ENCODE measurements around the gene DNAJC7.
A peak's percentile ranks its signal among the peaks of the same experiment; 100 is the strongest.
"Not testable (repeated sequence)": the region's sequence is repeated elsewhere in the genome, so short reads cannot be mapped to it uniquely, and the experiment has no call there.

Gene DNAJC7

DNA sequence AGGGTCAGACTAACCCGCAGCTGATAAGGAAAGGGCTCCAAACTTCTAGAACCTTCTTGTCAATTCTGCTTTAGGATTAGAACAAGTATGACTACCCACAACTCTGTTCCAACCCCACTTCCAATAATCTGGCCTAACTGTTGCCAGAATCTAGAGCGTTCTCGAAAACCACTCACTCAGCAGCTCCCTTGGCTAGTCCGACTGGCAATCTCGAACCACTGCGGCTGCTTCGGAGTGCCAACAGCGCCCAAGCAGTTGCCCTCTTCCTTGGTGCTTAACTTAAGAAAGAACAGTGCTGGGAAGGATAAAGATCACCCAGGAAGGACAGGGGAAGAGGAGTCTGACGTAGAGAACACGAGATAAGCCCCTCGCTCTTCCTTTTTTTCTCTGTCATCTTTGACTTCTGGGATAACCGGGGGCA lies 818 bp downstream of the DNAJC7 start:
- Histone ChIP-seq H3K9me3 (ENCODE audit: insufficient read depth, low read length) (no peaks in the 10 kb centered on the region), H3K79me2 (ENCODE audit: insufficient read depth, low read length) (peaks cover 69% of the 10 kb centered on the region), H3K4me2 (ENCODE audit: low read depth, low read length, poor library complexity, severe bottlenecking) (peak overlapping the region; percentile 76), H3K36me3 (ENCODE audit: low read length) (no peaks in the 10 kb centered on the region), H3K27me3 (ENCODE audit: low read length) (no peaks in the 10 kb centered on the region), H4K20me1 (ENCODE audit: low read depth, low read length) (peaks cover 6% of the 10 kb centered on the region), H3K9me2 (replicated peaks; ENCODE audit: insufficient read depth, low read length) (no peaks in the 10 kb centered on the region), H2AFZ (ENCODE audit: low read depth, low read length, severe bottlenecking) (peak overlapping the region; percentile 87), H3K27ac (ENCODE audit: low read depth, low read length) (peak overlapping the region; percentile 65), H3K9ac (ENCODE audit: low read length) (peak overlapping the region; percentile 97), H3F3A (ENCODE audit: insufficient read depth) (0 out of 2 replicates have a peak, but pooled peaks cover 7% of the 10 kb centered on the region), H3K4me3 (ENCODE audit: insufficient read depth, low read length, poor library complexity, severe bottlenecking) (peak overlapping the region; percentile 90)
- TF ChIP-seq, protein P1, sequence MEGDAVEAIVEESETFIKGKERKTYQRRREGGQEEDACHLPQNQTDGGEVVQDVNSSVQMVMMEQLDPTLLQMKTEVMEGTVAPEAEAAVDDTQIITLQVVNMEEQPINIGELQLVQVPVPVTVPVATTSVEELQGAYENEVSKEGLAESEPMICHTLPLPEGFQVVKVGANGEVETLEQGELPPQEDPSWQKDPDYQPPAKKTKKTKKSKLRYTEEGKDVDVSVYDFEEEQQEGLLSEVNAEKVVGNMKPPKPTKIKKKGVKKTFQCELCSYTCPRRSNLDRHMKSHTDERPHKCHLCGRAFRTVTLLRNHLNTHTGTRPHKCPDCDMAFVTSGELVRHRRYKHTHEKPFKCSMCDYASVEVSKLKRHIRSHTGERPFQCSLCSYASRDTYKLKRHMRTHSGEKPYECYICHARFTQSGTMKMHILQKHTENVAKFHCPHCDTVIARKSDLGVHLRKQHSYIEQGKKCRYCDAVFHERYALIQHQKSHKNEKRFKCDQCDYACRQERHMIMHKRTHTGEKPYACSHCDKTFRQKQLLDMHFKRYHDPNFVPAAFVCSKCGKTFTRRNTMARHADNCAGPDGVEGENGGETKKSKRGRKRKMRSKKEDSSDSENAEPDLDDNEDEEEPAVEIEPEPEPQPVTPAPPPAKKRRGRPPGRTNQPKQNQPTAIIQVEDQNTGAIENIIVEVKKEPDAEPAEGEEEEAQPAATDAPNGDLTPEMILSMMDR (IDR thresholded peaks at IDR 0.05; ENCODE audit: insufficient read depth, low read length, poor library complexity, severe bottlenecking): no peak
- TF ChIP-seq EZH2phosphoT487 (conservative IDR thresholded peaks at IDR 0.05; ENCODE audit: low read length): no peak

DNA sequence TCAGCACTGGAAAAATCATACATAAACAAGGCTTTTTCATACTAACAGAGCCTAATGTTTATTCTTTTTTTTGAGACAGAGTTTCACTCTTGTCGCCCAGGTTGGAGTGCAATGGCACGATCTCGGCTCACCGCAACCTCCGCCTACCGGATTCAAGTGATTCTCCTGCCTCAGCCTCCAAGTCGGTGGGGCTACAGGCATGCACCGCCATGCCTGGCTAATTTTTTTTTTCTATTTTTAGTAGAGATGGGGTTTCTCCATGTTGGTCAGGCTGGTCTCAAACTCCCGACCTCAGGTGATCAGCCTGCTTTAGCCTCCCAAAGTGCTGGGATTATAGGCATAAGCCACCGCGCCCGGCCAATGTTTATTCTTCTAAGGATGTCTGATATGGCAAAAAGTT lies 3.5 kb downstream of the DNAJC7 start:
- not testable (repeated sequence) for H3K36me3 ChIP-seq (ENCODE audit: low read length); H3F3A ChIP-seq (ENCODE audit: insufficient read depth); H3K9me3 ChIP-seq (ENCODE audit: insufficient read depth, low read length); H2AFZ ChIP-seq (ENCODE audit: low read depth, low read length, severe bottlenecking); H3K9me2 ChIP-seq (replicated peaks; ENCODE audit: insufficient read depth, low read length); H3K27me3 ChIP-seq (ENCODE audit: low read length); H3K4me3 ChIP-seq (ENCODE audit: insufficient read depth, low read length, poor library complexity, severe bottlenecking); H3K9ac ChIP-seq (ENCODE audit: low read length); H3K27ac ChIP-seq (ENCODE audit: low read depth, low read length); H3K4me2 ChIP-seq (ENCODE audit: low read depth, low read length, poor library complexity, severe bottlenecking)
- H4K20me1 ChIP-seq (ENCODE audit: low read depth, low read length): peaks cover 16% of the 10 kb centered on the region
- H3K79me2 ChIP-seq (ENCODE audit: insufficient read depth, low read length): peaks cover 84% of the 10 kb centered on the region

- not testable (repeated sequence) for H3K36me3 ChIP-seq (ENCODE audit: low read length); H3K9ac ChIP-seq (ENCODE audit: low read length); H3K9me3 ChIP-seq (ENCODE audit: insufficient read depth, low read length); H3K4me2 ChIP-seq (ENCODE audit: low read depth, low read length, poor library complexity, severe bottlenecking); H3K9me2 ChIP-seq (replicated peaks; ENCODE audit: insufficient read depth, low read length); H3F3A ChIP-seq (ENCODE audit: insufficient read depth); H3K27ac ChIP-seq (ENCODE audit: low read depth, low read length); H3K4me3 ChIP-seq (ENCODE audit: insufficient read depth, low read length, poor library complexity, severe bottlenecking); H2AFZ ChIP-seq (ENCODE audit: low read depth, low read length, severe bottlenecking); H3K27me3 ChIP-seq (ENCODE audit: low read length)
- Histone ChIP-seq H4K20me1 (ENCODE audit: low read depth, low read length) (peaks cover 16% of the 10 kb centered on the region), H3K79me2 (ENCODE audit: insufficient read depth, low read length) (peaks cover 98% of the 10 kb centered on the region)
These were observed 4.9 kb downstream of the DNAJC7 start for GRCh38 chr17:42012363-42012762.

DNA sequence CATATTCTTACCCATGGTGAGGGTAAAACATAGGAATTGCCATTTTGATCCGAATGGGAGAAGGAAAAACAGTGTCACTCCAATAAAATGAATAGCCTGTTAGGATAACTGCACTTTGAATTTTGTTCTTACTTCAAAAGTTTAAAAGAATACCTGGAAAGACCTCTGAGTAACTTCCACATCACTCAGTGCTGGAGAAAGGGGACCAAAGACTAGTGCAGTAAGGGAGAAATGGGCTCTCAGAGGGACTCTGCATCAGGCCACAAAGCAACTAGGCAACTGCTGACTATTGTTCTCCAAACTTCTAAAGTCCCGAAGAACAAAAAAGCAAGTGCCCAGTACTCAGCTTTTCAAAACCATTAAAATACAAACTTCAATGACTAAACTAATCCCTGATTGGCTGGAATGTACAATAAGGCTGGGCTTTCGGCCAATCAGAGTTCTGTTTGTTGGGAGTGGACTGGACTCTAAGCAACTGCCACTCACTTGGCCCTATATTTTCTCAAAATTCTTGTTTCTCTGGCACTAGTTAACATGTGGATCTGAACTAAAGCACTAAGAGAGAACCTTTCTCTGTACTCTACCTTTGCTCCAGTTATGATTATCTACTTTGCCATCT lies 6.2 kb downstream of the DNAJC7 start:
- Histone ChIP-seq H2AFZ (ENCODE audit: low read depth, low read length, severe bottlenecking) (no peak overlapping the region), H3K79me2 (ENCODE audit: insufficient read depth, low read length) (peaks cover 99% of the 10 kb centered on the region), H3K27ac (ENCODE audit: low read depth, low read length) (no peak overlapping the region), H3K4me3 (ENCODE audit: insufficient read depth, low read length, poor library complexity, severe bottlenecking) (no peak overlapping the region), H3K4me2 (ENCODE audit: low read depth, low read length, poor library complexity, severe bottlenecking) (no peak overlapping the region), H3K36me3 (ENCODE audit: low read length) (no peaks in the 10 kb centered on the region), H3F3A (ENCODE audit: insufficient read depth) (0 out of 2 replicates have a peak, but pooled peaks cover 3% of the 10 kb centered on the region), H4K20me1 (ENCODE audit: low read depth, low read length) (peaks cover 20% of the 10 kb centered on the region), H3K9me2 (replicated peaks; ENCODE audit: insufficient read depth, low read length) (no peaks in the 10 kb centered on the region), H3K9me3 (ENCODE audit: insufficient read depth, low read length) (no peaks in the 10 kb centered on the region), H3K9ac (ENCODE audit: low read length) (no peak overlapping the region), H3K27me3 (ENCODE audit: low read length) (no peaks in the 10 kb centered on the region)
- TF ChIP-seq, protein P1 (IDR thresholded peaks at IDR 0.05; ENCODE audit: insufficient read depth, low read length, poor library complexity, severe bottlenecking): no peak
- TF ChIP-seq EZH2phosphoT487 (conservative IDR thresholded peaks at IDR 0.05; ENCODE audit: low read length): no peak

GRCh38 chr17:42010266-42010680 lies 7.0 kb downstream of the DNAJC7 start:
- not testable (repeated sequence) for H2AFZ ChIP-seq (ENCODE audit: low read depth, low read length, severe bottlenecking); H3K9me3 ChIP-seq (ENCODE audit: insufficient read depth, low read length); H3K4me3 ChIP-seq (ENCODE audit: insufficient read depth, low read length, poor library complexity, severe bottlenecking); H3F3A ChIP-seq (ENCODE audit: insufficient read depth); H3K9ac ChIP-seq (ENCODE audit: low read length); H3K36me3 ChIP-seq (ENCODE audit: low read length); H3K27ac ChIP-seq (ENCODE audit: low read depth, low read length); H3K27me3 ChIP-seq (ENCODE audit: low read length); H3K4me2 ChIP-seq (ENCODE audit: low read depth, low read length, poor library complexity, severe bottlenecking); H3K9me2 ChIP-seq (replicated peaks; ENCODE audit: insufficient read depth, low read length)
- H3K79me2 ChIP-seq (ENCODE audit: insufficient read depth, low read length): peaks cover 99% of the 10 kb centered on the region
- H4K20me1 ChIP-seq (ENCODE audit: low read depth, low read length): peaks cover 20% of the 10 kb centered on the region
